ENCODE data around the gene RNF207.

The RNF207 gene

DNA sequence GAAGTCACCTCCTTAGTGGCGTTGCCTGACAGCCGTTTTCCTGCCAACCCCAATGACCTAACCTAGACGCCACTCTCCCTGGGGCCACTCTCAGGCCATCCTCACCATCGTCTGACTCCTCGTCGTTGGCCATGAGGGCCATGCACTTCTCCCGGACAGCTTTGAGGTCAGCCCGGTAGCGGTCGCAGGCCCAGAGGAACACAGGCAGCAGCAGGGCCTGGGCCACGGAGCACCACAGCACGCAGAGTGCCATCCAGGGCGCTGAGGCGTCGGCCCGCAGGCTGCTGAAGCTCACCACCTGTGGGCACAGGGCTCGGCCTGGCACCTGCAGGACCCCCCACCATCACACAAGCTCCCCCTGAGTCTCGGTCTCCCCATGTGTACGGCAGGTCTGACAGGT, 45.3 kb downstream of the RNF207 start:
- H3K4me3 ChIP-seq (ENCODE audit: low read length): no peak overlapping the region
- no peak for TF ChIP-seq CTCF (conservative IDR thresholded peaks at IDR 0.05; ENCODE audit: low read length)
- no peak for DNase-seq (ENCODE audit: low read depth)

DNA sequence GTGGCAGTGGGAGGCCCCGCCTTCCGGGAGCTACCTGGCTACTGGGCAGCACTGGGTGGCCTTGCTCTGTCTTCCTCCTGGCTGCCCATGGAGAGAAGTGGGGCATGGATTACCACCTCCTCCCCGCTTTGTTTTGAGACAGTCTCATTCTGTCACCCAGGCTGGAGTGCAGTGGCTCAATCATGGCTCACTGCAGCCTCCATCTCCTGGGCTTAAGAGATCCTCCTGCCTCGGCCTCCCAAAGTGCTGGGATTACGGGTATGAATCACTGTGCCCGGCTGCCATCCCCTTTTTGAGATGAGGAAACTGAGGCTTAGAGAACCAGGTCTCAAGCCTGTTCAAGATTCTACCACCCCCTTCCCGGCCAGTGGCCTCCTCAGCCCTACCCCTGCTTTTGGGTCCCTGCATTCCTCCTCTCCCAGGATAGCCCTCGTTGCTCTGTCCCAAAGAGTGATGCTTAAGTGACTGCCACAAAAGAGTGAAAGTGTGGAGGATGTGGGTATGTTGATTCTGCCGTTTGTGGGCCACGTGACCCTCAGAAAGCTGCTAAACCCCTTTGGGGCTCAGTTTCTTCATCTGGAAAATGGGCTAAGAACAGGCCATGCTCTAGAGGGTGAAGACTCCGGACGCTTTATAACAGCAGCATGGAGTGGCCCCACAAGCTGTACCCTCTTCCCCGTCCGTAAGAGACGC, 45.9 kb downstream of the RNF207 start:
- DNase-seq (ENCODE audit: low read depth): no peak
- H3K4me3 ChIP-seq (ENCODE audit: low read length): no peak overlapping the region
- TF ChIP-seq CTCF (conservative IDR thresholded peaks at IDR 0.05; ENCODE audit: low read length): no peak

DNA sequence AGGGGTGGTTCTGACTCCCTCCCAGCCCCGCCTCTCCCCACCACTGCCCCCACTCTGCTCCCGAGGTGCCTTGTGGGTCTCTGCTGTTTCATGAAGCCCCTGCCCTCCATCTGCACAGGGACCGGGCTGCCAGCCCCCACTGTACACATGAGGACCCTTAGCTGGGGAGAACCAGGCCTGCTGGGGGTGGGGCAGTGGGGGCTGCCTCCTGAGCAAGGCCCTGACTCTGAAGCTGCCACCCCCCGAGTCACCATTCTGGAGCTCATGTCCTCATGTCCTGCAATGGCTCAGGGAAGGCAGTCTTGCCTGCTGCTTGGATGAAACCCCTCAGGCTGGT, 46.4 kb downstream of the RNF207 start:
- no peak for TF ChIP-seq CTCF (conservative IDR thresholded peaks at IDR 0.05; ENCODE audit: low read length)
- no peak for DNase-seq (ENCODE audit: low read depth)
- no peak overlapping the region for H3K4me3 ChIP-seq (ENCODE audit: low read length)

DNA sequence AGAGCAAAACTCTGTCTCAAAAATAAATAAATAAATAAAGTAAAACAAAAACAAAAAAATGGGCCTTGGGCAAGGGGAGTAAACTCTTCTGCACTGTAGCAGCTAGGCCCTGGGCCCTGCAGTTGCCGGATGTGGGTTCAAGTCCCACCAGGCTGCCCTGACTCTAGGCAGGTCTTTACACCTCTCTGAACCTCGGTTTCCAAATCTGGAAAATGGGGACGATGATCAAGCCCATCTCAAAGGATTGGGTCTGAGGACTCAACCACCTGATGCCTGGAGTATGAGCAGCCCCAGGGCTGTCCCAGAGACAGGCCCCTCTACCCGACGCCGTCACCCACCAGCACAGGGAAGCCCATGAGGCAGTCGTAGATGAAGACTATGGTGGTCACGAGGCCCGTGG, 47.5 kb downstream of the RNF207 start:
- no peak for DNase-seq (ENCODE audit: low read depth)
- TF ChIP-seq CTCF (conservative IDR thresholded peaks at IDR 0.05; ENCODE audit: low read length): no peak
- H3K4me3 ChIP-seq (ENCODE audit: low read length): no peak overlapping the region

DNA sequence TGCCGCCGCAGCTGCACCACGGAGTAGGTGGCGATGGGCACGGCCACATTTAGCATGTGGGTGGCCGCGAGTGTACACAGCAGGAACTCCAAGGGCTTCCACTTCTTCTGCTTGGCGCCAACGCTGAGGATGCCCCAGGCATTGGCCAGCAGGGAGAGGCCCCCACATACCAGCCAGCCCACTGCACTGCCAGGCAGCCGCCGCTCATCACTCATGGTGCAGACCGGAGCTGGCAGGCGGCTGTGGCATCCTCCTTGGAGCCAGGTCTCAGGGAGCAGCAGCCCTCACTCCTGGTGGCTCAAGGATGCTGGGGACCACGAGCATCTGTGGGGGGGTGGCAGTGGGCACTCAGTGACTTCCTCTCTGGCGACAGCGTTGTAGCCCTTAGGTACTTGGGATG, 48.8 kb downstream of the RNF207 start:
- no peak overlapping the region for H3K4me3 ChIP-seq (ENCODE audit: low read length)
- TF ChIP-seq CTCF (conservative IDR thresholded peaks at IDR 0.05; ENCODE audit: low read length): no peak
- DNase-seq (ENCODE audit: low read depth): no peak

- TF ChIP-seq CTCF (conservative IDR thresholded peaks at IDR 0.05; ENCODE audit: low read length): no peak
Measured at GRCh38 chr1:6256645-6257044, 50.7 kb downstream of the RNF207 start.

DNA sequence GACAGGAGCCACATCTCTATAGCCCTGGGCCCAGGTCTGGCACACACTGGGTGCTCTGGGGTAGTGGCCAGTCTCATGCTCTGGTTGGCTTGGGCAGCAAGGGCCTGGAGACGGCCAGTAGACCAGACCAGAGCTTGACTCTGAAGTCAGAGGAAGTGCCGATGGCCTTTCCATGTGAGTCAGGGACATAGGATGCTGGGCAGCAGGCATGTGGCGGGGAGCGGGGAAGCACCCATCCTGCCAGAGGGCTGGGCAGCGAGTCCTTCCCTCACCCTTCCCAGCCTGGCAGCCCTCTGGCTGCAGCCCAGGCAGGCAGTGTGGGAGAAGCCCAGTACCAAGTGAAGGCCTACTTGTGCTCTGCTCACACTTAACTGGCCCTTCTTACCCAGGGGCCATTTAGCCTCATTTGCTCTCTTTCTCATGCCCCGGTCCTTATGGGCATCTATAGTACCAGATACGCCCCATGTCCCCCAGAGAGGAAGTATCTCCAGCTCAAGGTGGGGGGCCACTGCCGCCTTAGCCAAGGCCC, 51.7 kb downstream of the RNF207 start:
- TF ChIP-seq CTCF (conservative IDR thresholded peaks at IDR 0.05; ENCODE audit: low read length): no peak
- no peak overlapping the region for H3K4me3 ChIP-seq (ENCODE audit: low read length)
- no peak for DNase-seq (ENCODE audit: low read depth)

More at GRCh38 chr1:6256645-6257044, 50.7 kb downstream of the RNF207 start:
- no peak overlapping the region for H3K4me3 ChIP-seq (ENCODE audit: low read length)
- DNase-seq (ENCODE audit: low read depth): no peak

Measured in AG10803 (cell line).